Subcutaneous abdominal adipose tissue (tissue), 5 donors: ENCODE measurements around the gene CFAP299.

Source experiments
- H3K27ac ChIP-seq: one replicate; pipeline ENCODE4 v1.7.0; 2013; ENCODE audit warnings: low read depth, mild to moderate bottlenecking, inconsistent platforms, low read length, moderate library complexity
- H3K27me3 ChIP-seq, 5 donors: one replicate each; pipeline ENCODE4 v1.7.0; 2013; ENCODE audit warnings: low read length in 5 of 5, inconsistent platforms in 1 of 5; ENCODE audit not compliant: control insufficient read depth in 5 of 5, insufficient read depth in 4 of 5
- H3K36me3 ChIP-seq, 5 donors: one replicate each; pipeline ENCODE4 v1.7.0; 2013; ENCODE audit warnings: low read length in 5 of 5; ENCODE audit not compliant: control insufficient read depth in 5 of 5, insufficient read depth in 5 of 5
- H3K4me1 ChIP-seq, 5 donors: one replicate each; pipeline ENCODE4 v1.7.0; 2013; ENCODE audit warnings: low read length in 5 of 5, mild to moderate bottlenecking in 3 of 5, moderate library complexity in 1 of 5; ENCODE audit not compliant: control insufficient read depth in 5 of 5, insufficient read depth in 5 of 5
- H3K4me3 ChIP-seq, 5 donors: one replicate each; pipeline ENCODE4 v1.7.0; 2013; ENCODE audit warnings: low read length in 5 of 5, low read depth in 1 of 5
- H3K9ac ChIP-seq, 5 donors: one replicate each; pipeline ENCODE4 v1.7.0; 2013; ENCODE audit warnings: low read length in 5 of 5, mild to moderate bottlenecking in 4 of 5, moderate library complexity in 3 of 5
- H3K9me3 ChIP-seq, 5 donors: one replicate each; pipeline ENCODE4 v1.7.0; 2013; ENCODE audit warnings: low read length in 5 of 5; ENCODE audit not compliant: control insufficient read depth in 5 of 5
- donor health status: healthy.
- donor health status: healthy.
- donor health status: healthy.
- donor health status: healthy.
- donor health status: healthy.

CFAP299 gene

GRCh38 chr4:80803337-80803736, 467.8 kb downstream of the CFAP299 start:
- H3K9ac ChIP-seq: no peak overlapping the region
- H3K36me3 ChIP-seq: no peaks in the 10 kb centered on the region
- H3K4me1 ChIP-seq: no peaks in the 10 kb centered on the region
- no peak overlapping the region for H3K4me3 ChIP-seq
- no peak overlapping the region for H3K27ac ChIP-seq
- no peaks in the 10 kb centered on the region for H3K27me3 ChIP-seq
- H3K9me3 ChIP-seq: peaks cover 0 to 3% (median 0%) of the 10 kb centered on the region in 5 donors

- Histone ChIP-seq H3K9me3 (no peaks in the 10 kb centered on the region), H3K4me1 (no peaks in the 10 kb centered on the region), H3K9ac (no peak overlapping the region), H3K27ac (no peak overlapping the region), H3K4me3 (no peak overlapping the region), H3K27me3 (no peaks in the 10 kb centered on the region), H3K36me3 (no peaks in the 10 kb centered on the region)
Observed at GRCh38 chr4:80806472-80806871, 470.9 kb downstream of the CFAP299 start.

- Histone ChIP-seq H3K9ac (no peak overlapping the region), H3K4me1 (peaks cover 0 to 1% (median 0%) of the 10 kb centered on the region in 5 donors), H3K9me3 (no peaks in the 10 kb centered on the region), H3K27me3 (no peaks in the 10 kb centered on the region), H3K4me3 (no peak overlapping the region), H3K36me3 (no peaks in the 10 kb centered on the region), H3K27ac (no peak overlapping the region)
Observed at GRCh38 chr4:80809039-80809729, 473.7 kb downstream of the CFAP299 start.

GRCh38 chr4:80811406-80811805, 475.9 kb downstream of the CFAP299 start:
- H3K4me1 ChIP-seq: peaks cover 0 to 3% (median 0%) of the 10 kb centered on the region in 5 donors
- H3K9me3 ChIP-seq: no peaks in the 10 kb centered on the region
- H3K9ac ChIP-seq: no peak overlapping the region
- no peak overlapping the region for H3K4me3 ChIP-seq
- no peaks in the 10 kb centered on the region for H3K36me3 ChIP-seq
- H3K27me3 ChIP-seq: no peaks in the 10 kb centered on the region
- H3K27ac ChIP-seq: no peak overlapping the region

- H3K27ac ChIP-seq: no peak overlapping the region
- no peaks in the 10 kb centered on the region for H3K36me3 ChIP-seq
- no peaks in the 10 kb centered on the region for H3K27me3 ChIP-seq
- peaks cover 0 to 3% (median 0%) of the 10 kb centered on the region in 5 donors for H3K4me1 ChIP-seq
- no peak overlapping the region for H3K9ac ChIP-seq
- no peak overlapping the region for H3K4me3 ChIP-seq
- no peaks in the 10 kb centered on the region for H3K9me3 ChIP-seq
Observed at GRCh38 chr4:80812145-80812544, 476.6 kb downstream of the CFAP299 start.

- Histone ChIP-seq H3K9ac (no peak overlapping the region), H3K9me3 (no peaks in the 10 kb centered on the region), H3K4me3 (no peak overlapping the region)
Observed at GRCh38 chr4:80814266-80814665, 478.7 kb downstream of the CFAP299 start.

GRCh38 chr4:80831383-80832361, 496.1 kb downstream of the CFAP299 start:
- Histone ChIP-seq H3K9me3 (no peaks in the 10 kb centered on the region), H3K4me3 (no peak overlapping the region), H3K36me3 (no peaks in the 10 kb centered on the region), H3K9ac (no peak overlapping the region), H3K27me3 (no peaks in the 10 kb centered on the region), H3K4me1 (no peaks in the 10 kb centered on the region), H3K27ac (no peak overlapping the region)

More at GRCh38 chr4:80814266-80814665, 478.7 kb downstream of the CFAP299 start:
- Histone ChIP-seq H3K36me3 (no peaks in the 10 kb centered on the region), H3K27ac (no peak overlapping the region), H3K27me3 (no peaks in the 10 kb centered on the region), H3K4me1 (peaks cover 0 to 3% (median 0%) of the 10 kb centered on the region in 5 donors)

GRCh38 chr4:80839281-80839680, 503.8 kb downstream of the CFAP299 start:
- Histone ChIP-seq H3K27me3 (no peaks in the 10 kb centered on the region), H3K9ac (no peak overlapping the region), H3K36me3 (no peaks in the 10 kb centered on the region), H3K4me3 (no peak overlapping the region), H3K27ac (no peak overlapping the region), H3K4me1 (no peaks in the 10 kb centered on the region), H3K9me3 (peaks cover 0 to 2% (median 0%) of the 10 kb centered on the region in 5 donors)

GRCh38 chr4:80839792-80840191, 504.3 kb downstream of the CFAP299 start:
- Histone ChIP-seq H3K4me1 (no peaks in the 10 kb centered on the region), H3K27me3 (no peaks in the 10 kb centered on the region), H3K9ac (no peak overlapping the region), H3K27ac (no peak overlapping the region), H3K9me3 (peaks cover 0 to 2% (median 0%) of the 10 kb centered on the region in 5 donors), H3K4me3 (no peak overlapping the region), H3K36me3 (no peaks in the 10 kb centered on the region)

- Histone ChIP-seq H3K27ac (no peak overlapping the region), H3K27me3 (no peaks in the 10 kb centered on the region), H3K36me3 (no peaks in the 10 kb centered on the region), H3K4me1 (no peaks in the 10 kb centered on the region), H3K4me3 (no peak overlapping the region), H3K9ac (no peak overlapping the region), H3K9me3 (peaks cover 0 to 4% (median 2%) of the 10 kb centered on the region in 5 donors)
Observed at GRCh38 chr4:80840396-80840795, 504.9 kb downstream of the CFAP299 start.
